K562 (cell line): ENCODE data around the gene INPP4B. TPM values are rescaled to one million over a fixed set of nuclear protein-coding genes. Genes with fewer than 3 reads are reported as not detected.

ENCODE experiments used
- ATAC-seq: fragments of 200-7000 bp; cut with Tn5 transposase; 3 replicates; pipeline ENCODE4 v1.9.1; 2020; ENCODE audit warnings: moderate library complexity
- BruUV-seq: library from RNA; stranded (reverse); fragments of 400-500 nt; replicated peaks from 2 replicates; lab custom pipeline; 2021; lab: Mats Ljungman, UMichigan
- CTCF ChIA-PET: fragments of 300-600 bp; formaldehyde crosslinking; extraction: SDS; loops from one replicate; lab custom pipeline; 2021; ENCODE audit warnings: low intra/inter-chr PET ratio; lab: Yijun Ruan, JAX
- POLR2A ChIA-PET: fragments of 300-600, 350-650 bp; sonication (Branson Sonifier 250); formaldehyde crosslinking; extraction: SDS; loops from one replicate; lab custom pipeline; 2021; ENCODE audit warnings: antibody characterized with exemption, inconsistent platforms; lab: Yijun Ruan, JAX
- DNase-seq, 4 experiments: peaks; one replicate each; pipeline versions ENCODE4 v3.0.0 to v3.0.0-alpha.2; 2011 to 2018; ENCODE audit warnings: low spot score in 3 of 4, mixed read lengths in 3 of 4; ENCODE audit errors: extremely low read depth in 1 of 4
- FAIRE-seq: peaks from 2 replicates; lab custom pipeline; 2011; peaks lifted over from hg19 to GRCh38; lab: Jason Lieb, UNC
- H2AFZ ChIP-seq: 2 replicates; pipeline ENCODE4 v1.6.0; 2011; ENCODE audit warnings: low read depth, low read length, control low read depth, inconsistent platforms
- H3K27ac ChIP-seq: fragments of 200-600 bp; 3 replicates; pipeline ENCODE4 v1.8.0; 2011; ENCODE audit warnings: low read depth, mild to moderate bottlenecking, control low read depth, inconsistent platforms, low read length, moderate library complexity, mixed read lengths; ENCODE audit errors: extremely low read depth
- H3K27me3 ChIP-seq, 2 experiments: fragments of 300-600 bp in 1 of 2; 2 replicates in 1 of 2; 3 replicates in 1 of 2; pipeline versions ENCODE4 v1.6.0 to v1.8.0; 2011; ENCODE audit warnings: inconsistent platforms in 2 of 2, low read length in 2 of 2, mild to moderate bottlenecking in 1 of 2, mixed read lengths in 1 of 2, moderate library complexity in 1 of 2; ENCODE audit not compliant: control insufficient read depth in 2 of 2, insufficient read depth in 2 of 2
- H3K36me3 ChIP-seq: fragments of 300-600 bp; 3 replicates; pipeline ENCODE4 v1.8.0; 2011; ENCODE audit warnings: mild to moderate bottlenecking, low read length, inconsistent platforms; ENCODE audit not compliant: control insufficient read depth, insufficient read depth
- H3K4me1 ChIP-seq, 2 experiments: fragments of 200-600 bp in 1 of 2; replicated peaks in 1 of 2; 2 replicates in 1 of 2; 3 replicates in 1 of 2; pipeline versions ENCODE4 v1.5.1 to v1.8.0; 2011; ENCODE audit warnings: inconsistent platforms in 2 of 2, low read length in 2 of 2, mild to moderate bottlenecking in 1 of 2, mixed read lengths in 1 of 2, moderate library complexity in 1 of 2; ENCODE audit not compliant: control insufficient read depth in 2 of 2, insufficient read depth in 2 of 2
- H3K4me2 ChIP-seq: 2 replicates; pipeline ENCODE4 v1.6.1; 2011; ENCODE audit warnings: low read length, control low read depth, inconsistent platforms, mixed read lengths; ENCODE audit not compliant: insufficient read depth
- H3K4me3 ChIP-seq: fragments of 200-600 bp; sonication (generic), shearing (Covaris generic); 2 replicates; pipeline ENCODE4 v1.5.1; 2016; ENCODE audit warnings: control low read depth, inconsistent platforms
- H3K79me2 ChIP-seq: fragments of 200-600 bp; 3 replicates; pipeline ENCODE4 v1.8.0; 2011; ENCODE audit warnings: low read length, inconsistent platforms; ENCODE audit not compliant: control insufficient read depth, insufficient read depth
- H3K9ac ChIP-seq, 2 experiments: 2 replicates each; pipeline versions ENCODE4 v1.6.0 to v1.6.1; 2011; ENCODE audit warnings: low read depth in 2 of 2, low read length in 2 of 2, control low read depth in 1 of 2, inconsistent platforms in 1 of 2, mild to moderate bottlenecking in 1 of 2, mixed read lengths in 1 of 2; ENCODE audit not compliant: insufficient read depth in 1 of 2
- H3K9me1 ChIP-seq: one replicate; pipeline ENCODE4 v1.6.0; 2011; ENCODE audit warnings: inconsistent platforms, mild to moderate bottlenecking, low read length, moderate library complexity; ENCODE audit not compliant: control insufficient read depth, insufficient read depth
- H3K9me3 ChIP-seq: replicated peaks from 2 replicates; pipeline ENCODE4 v1.5.1; 2011; ENCODE audit warnings: low read depth, low read length, inconsistent platforms; ENCODE audit not compliant: control insufficient read depth, insufficient read depth
- H4K20me1 ChIP-seq: replicated peaks from 2 replicates; pipeline ENCODE4 v1.6.1; 2011; ENCODE audit warnings: low read length, inconsistent platforms, mixed read lengths; ENCODE audit not compliant: control insufficient read depth, insufficient read depth
- CTCF ChIP-seq, 3 experiments: IDR thresholded peaks in 2 of 3; conservative IDR thresholded peaks in 1 of 3; 2 replicates each; pipeline ENCODE4 v1.5.1; 2011 to 2012; ENCODE audit warnings: low read length in 3 of 3, mild to moderate bottlenecking in 3 of 3, control low read depth in 2 of 3, improper control_type of control experiment in 1 of 3, inconsistent platforms in 1 of 3, low read depth in 1 of 3, mixed read lengths in 1 of 3, moderate library complexity in 1 of 3; ENCODE audit not compliant: insufficient read depth in 2 of 3
- FOXP1 ChIP-seq: sonication (generic); formaldehyde crosslinking; IDR thresholded peaks from 2 replicates; pipeline ENCODE4 v1.8.0; 2022; ENCODE audit warnings: mild to moderate bottlenecking, missing genetic modification reagents
- NFE2L1 ChIP-seq: fragments of 450-650 bp; IDR thresholded peaks from 2 replicates; pipeline ENCODE4 v1.6.1; 2016; ENCODE audit warnings: missing genetic modification characterization, low read depth, mild to moderate bottlenecking, missing compliant biosample characterization, moderate library complexity, borderline replicate concordance
- PCBP1 ChIP-seq: fragments of 200-400 bp; formaldehyde crosslinking; IDR thresholded peaks from 2 replicates; pipeline ENCODE4 v1.6.1; 2018; ENCODE audit warnings: mild to moderate bottlenecking, low read depth, low read length; ENCODE audit not compliant: poor library complexity, severe bottlenecking
- RUNX1 ChIP-seq: sonication (generic); IDR thresholded peaks from 2 replicates; pipeline ENCODE4 v1.6.1; 2016; ENCODE audit warnings: antibody characterized with exemption, low read depth
- ZC3H4 ChIP-seq: sonication (generic); formaldehyde crosslinking; IDR thresholded peaks from 2 replicates; pipeline ENCODE4 v1.9.0; 2021; ENCODE audit warnings: missing genetic modification reagents, borderline replicate concordance
- ZNF408 ChIP-seq: fragments of 250-450 bp; sonication (Bioruptor Pico); IDR thresholded peaks from 2 replicates; pipeline ENCODE4 v1.4.0; 2020; ENCODE audit warnings: low read depth, mild to moderate bottlenecking, moderate library complexity
- WGBS: fragments of 100-300 bp; shearing (Covaris generic); methylation state at CpG from one replicate; pipeline ENCODE4 v1.1.6; 2016; ENCODE audit warnings: low coverage, mixed read lengths; ENCODE audit not compliant: insufficient coverage; ENCODE audit errors: missing lambda C conversion rate; 5-methylcytosine and 5-hydroxymethylcytosine counted together
- in situ Hi-C: fragments of 300-500 bp; cut with MboI; formaldehyde crosslinking; loops from 4 replicates; pipeline ENCODE4 v1.15.0; 2018; ENCODE audit warnings: inconsistent platforms, mixed read lengths
- intact Hi-C: fragments of 100-400 bp; cut with micrococcal nuclease; formaldehyde crosslinking; loops from 2 replicates; pipeline ENCODE4 v1.14.2; 2022
- polyA plus RNA-seq, 8 experiments: library from polyadenylated mRNA; depleted of rRNA in 4 of 8; stranded (reverse) in 5 of 8; unstranded in 3 of 8; fragments of >200 nt; fragmentation: Nextera tagmentation in 2 of 8; fragmentation: Illumina TruSeq in 1 of 8; extraction: Ambion mirVana in 2 of 8; extraction: Trizol in 1 of 8; gene quantifications; 2 replicates each; pipeline versions ENCODE4 v1.2.1 to v1.2.3, GENCODE V29; 2011 to 2014; ENCODE audit warnings: inconsistent platforms in 1 of 8, missing spikeins in 1 of 8
- total RNA-seq, 7 experiments: library from RNA; depleted of rRNA in 6 of 7; stranded (reverse); fragments of >200 nt in 6 of 7; fragmentation: Illumina TruSeq in 2 of 7; extraction: Trizol in 2 of 7; gene quantifications; 2 replicates each; pipeline versions ENCODE4 v1.2.1 to v1.2.3, GENCODE V29; 2011 to 2021; ENCODE audit warnings: low replicate concordance in 1 of 7
- TF ChIP-seq, protein P1 (sequence below): fragments of 200-600 bp; sonication (generic); IDR thresholded peaks from one replicate; pipeline ENCODE4 v1.6.1; 2012; ENCODE audit warnings: mild to moderate bottlenecking, low read depth, low read length, inconsistent platforms

Gene INPP4B
- total and polyA plus RNA-seq, 9 of the 15 experiments (the other 6 are each of a cell fraction or from before 2014, with no cell fraction given), result 0.04 to 0.11 TPM; not detected in 7

DNA sequence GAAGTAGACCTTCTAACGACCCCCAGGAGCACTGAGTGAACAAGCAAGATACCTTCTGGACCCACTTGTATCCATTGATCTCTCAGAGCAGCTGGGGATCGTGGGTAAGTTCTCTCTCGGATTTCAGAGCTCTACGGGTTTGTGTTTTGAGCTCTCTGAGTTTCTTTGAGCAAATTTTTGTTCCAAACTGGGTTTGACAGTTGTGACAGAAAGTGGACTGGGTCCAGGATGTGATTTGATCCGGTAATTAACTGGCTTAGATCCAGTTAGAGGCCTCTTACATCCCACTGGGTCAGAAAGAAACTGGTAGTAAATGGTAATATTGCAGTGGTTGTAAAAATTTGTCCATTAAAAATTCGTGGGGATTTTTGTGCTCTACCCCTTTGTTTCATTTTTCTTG lies 459.2 kb downstream of the INPP4B start:
- Histone ChIP-seq H3K9ac (no peak overlapping the region), H3K36me3 (no peaks in the 10 kb centered on the region), H3K4me2 (no peak overlapping the region), H4K20me1 (no peaks in the 10 kb centered on the region), H2AFZ (no peak overlapping the region), H3K4me3 (no peak overlapping the region), H3K4me1 (no peaks in the 10 kb centered on the region), H3K27me3 (no peaks in the 10 kb centered on the region), H3K9me3 (no peaks in the 10 kb centered on the region), H3K27ac (no peak overlapping the region), H3K79me2 (no peaks in the 10 kb centered on the region), H3K9me1 (no peaks in the 10 kb centered on the region)
- intact Hi-C loops (no loop called here), in situ Hi-C loops (no loop called here)
- 0% methylated on average over 5 of the region's 6 CpGs for WGBS
- no peak for DNase-seq
- FAIRE-seq, result no peak
- ChIA-PET POLR2A (no interaction called here), CTCF (no interaction called here)
- ATAC-seq, result no peak
- no TSS peak for BruUV-seq
- TF ChIP-seq PCBP1 (no peak), CTCF (IDR thresholded peaks at IDR 0.05 in 2 of 3, conservative IDR thresholded peaks at IDR 0.05 in 1 of 3; ENCODE audit: insufficient read depth in 2 of 3, low read depth in 1 of 3, low read length in 3 of 3) (no peak), NFE2L1 (tag) (no peak), FOXP1 (CRISPR knock-in tag) (no peak), ZC3H4 (CRISPR knock-in tag) (no peak), RUNX1 (no peak), ZNF408 (CRISPR knock-in tag) (no peak)
- TF ChIP-seq, protein P1, sequence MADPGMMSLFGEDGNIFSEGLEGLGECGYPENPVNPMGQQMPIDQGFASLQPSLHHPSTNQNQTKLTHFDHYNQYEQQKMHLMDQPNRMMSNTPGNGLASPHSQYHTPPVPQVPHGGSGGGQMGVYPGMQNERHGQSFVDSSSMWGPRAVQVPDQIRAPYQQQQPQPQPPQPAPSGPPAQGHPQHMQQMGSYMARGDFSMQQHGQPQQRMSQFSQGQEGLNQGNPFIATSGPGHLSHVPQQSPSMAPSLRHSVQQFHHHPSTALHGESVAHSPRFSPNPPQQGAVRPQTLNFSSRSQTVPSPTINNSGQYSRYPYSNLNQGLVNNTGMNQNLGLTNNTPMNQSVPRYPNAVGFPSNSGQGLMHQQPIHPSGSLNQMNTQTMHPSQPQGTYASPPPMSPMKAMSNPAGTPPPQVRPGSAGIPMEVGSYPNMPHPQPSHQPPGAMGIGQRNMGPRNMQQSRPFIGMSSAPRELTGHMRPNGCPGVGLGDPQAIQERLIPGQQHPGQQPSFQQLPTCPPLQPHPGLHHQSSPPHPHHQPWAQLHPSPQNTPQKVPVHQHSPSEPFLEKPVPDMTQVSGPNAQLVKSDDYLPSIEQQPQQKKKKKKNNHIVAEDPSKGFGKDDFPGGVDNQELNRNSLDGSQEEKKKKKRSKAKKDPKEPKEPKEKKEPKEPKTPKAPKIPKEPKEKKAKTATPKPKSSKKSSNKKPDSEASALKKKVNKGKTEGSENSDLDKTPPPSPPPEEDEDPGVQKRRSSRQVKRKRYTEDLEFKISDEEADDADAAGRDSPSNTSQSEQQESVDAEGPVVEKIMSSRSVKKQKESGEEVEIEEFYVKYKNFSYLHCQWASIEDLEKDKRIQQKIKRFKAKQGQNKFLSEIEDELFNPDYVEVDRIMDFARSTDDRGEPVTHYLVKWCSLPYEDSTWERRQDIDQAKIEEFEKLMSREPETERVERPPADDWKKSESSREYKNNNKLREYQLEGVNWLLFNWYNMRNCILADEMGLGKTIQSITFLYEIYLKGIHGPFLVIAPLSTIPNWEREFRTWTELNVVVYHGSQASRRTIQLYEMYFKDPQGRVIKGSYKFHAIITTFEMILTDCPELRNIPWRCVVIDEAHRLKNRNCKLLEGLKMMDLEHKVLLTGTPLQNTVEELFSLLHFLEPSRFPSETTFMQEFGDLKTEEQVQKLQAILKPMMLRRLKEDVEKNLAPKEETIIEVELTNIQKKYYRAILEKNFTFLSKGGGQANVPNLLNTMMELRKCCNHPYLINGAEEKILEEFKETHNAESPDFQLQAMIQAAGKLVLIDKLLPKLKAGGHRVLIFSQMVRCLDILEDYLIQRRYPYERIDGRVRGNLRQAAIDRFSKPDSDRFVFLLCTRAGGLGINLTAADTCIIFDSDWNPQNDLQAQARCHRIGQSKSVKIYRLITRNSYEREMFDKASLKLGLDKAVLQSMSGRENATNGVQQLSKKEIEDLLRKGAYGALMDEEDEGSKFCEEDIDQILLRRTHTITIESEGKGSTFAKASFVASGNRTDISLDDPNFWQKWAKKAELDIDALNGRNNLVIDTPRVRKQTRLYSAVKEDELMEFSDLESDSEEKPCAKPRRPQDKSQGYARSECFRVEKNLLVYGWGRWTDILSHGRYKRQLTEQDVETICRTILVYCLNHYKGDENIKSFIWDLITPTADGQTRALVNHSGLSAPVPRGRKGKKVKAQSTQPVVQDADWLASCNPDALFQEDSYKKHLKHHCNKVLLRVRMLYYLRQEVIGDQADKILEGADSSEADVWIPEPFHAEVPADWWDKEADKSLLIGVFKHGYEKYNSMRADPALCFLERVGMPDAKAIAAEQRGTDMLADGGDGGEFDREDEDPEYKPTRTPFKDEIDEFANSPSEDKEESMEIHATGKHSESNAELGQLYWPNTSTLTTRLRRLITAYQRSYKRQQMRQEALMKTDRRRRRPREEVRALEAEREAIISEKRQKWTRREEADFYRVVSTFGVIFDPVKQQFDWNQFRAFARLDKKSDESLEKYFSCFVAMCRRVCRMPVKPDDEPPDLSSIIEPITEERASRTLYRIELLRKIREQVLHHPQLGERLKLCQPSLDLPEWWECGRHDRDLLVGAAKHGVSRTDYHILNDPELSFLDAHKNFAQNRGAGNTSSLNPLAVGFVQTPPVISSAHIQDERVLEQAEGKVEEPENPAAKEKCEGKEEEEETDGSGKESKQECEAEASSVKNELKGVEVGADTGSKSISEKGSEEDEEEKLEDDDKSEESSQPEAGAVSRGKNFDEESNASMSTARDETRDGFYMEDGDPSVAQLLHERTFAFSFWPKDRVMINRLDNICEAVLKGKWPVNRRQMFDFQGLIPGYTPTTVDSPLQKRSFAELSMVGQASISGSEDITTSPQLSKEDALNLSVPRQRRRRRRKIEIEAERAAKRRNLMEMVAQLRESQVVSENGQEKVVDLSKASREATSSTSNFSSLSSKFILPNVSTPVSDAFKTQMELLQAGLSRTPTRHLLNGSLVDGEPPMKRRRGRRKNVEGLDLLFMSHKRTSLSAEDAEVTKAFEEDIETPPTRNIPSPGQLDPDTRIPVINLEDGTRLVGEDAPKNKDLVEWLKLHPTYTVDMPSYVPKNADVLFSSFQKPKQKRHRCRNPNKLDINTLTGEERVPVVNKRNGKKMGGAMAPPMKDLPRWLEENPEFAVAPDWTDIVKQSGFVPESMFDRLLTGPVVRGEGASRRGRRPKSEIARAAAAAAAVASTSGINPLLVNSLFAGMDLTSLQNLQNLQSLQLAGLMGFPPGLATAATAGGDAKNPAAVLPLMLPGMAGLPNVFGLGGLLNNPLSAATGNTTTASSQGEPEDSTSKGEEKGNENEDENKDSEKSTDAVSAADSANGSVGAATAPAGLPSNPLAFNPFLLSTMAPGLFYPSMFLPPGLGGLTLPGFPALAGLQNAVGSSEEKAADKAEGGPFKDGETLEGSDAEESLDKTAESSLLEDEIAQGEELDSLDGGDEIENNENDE, result no peak
